GM18907 (cell line): ENCODE results near the gene CNKSR1.

ENCODE experiments used
- ATAC-seq: cut with Tn5 transposase; IDR thresholded peaks from one replicate; pipeline ENCODE4 v1.9.1; 2021; ENCODE audit warnings: mild to moderate bottlenecking, moderate library complexity; ENCODE audit not compliant: unreplicated experiment

CNKSR1 gene

DNA sequence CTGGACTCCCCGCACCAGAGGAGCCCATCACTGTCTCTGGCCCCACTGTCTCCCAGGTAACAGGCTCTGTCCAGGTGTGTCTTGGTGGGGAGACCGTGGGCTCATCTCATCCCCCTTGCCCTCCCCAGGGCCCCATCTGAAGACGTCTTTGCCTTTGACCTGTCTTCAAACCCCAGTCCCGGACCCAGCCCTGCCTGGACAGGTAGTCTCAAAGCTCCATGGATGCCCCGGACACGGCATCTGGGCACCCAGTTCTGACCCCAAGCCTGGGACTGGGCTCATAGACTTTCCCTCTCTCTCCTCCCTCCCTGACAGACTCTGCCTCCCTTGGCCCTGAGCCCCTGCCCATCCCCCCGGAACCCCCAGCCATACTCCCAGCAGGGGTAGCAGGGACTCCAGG, 6.8 kb downstream of the CNKSR1 start:
- ATAC-seq, result no peak

GRCh38 chr1:26184883-26185282, 7.6 kb downstream of the CNKSR1 start:
- no peak for ATAC-seq

- ATAC-seq, result no peak
Observed at GRCh38 chr1:26187882-26188281, 10.6 kb downstream of the CNKSR1 start.

DNA sequence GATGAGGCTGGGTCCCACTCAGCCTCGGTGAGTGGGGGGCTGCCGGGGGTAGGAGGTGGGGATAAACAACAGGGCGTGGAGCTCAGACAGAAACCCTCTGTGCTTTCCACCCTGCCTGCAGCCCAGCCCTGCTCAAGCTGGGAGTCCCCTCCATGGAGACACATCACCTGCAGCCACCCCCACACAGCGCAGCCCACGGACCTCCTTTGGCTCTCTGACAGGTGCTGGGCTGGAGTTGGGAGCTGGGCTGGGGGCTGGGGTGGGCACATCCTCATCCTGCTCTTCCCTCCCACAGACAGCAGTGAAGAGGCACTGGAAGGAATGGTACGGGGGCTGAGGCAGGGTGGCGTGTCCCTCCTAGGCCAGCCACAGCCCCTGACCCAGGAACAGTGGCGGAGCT, 11.2 kb downstream of the CNKSR1 start:
- ATAC-seq, result no peak

DNA sequence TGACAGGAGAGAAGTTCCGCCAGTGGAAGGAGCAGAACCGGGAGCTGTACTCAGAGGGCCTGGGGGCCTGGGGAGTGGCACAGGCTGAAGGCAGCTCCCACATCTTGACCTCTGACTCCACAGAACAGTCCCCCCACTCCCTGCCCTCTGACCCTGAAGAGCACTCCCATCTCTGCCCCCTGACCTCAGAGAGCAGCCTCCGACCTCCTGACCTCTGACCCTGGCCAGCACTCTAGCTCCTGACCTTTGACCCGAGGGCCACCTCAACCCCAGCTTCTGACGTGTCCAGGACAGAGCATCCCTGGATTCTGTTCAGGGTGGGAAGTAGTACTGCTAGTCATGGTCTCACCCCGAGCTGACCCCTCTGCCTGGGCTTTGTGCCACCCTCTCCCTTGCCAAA, 12.0 kb downstream of the CNKSR1 start:
- no peak for ATAC-seq

GRCh38 chr1:26189751-26190275, 12.5 kb downstream of the CNKSR1 start:
- ATAC-seq, result no peak

- ATAC-seq, result no peak
Observed at GRCh38 chr1:26190373-26190987, 13.2 kb downstream of the CNKSR1 start, which contains the start of gene CATSPER4. TSS of gene CATSPER4 (plus strand) at chr1:26190602. CDS start at chr1:26190628, 26 bp downstream.

DNA sequence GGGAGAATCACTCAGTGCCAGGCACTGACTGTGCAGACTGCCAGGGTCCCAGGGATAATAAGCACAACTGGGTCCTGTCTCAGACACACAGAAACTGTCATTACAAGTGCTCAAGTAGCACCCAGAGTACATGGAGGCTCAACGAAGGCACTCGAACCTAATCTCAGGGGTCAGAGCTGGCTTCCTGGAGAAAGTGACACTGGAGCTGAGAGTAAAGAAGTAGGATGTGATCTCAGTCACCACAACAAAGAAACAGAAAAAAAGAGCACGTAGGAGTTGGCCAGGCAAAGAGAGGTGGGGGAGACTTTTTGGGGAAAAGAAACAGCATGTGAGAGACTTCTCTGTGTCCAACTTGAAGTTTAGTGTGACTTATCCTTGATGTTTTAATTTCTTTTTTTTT, 14.4 kb downstream of the CNKSR1 start:
- no peak for ATAC-seq

GRCh38 chr1:26195805-26196204, 18.5 kb downstream of the CNKSR1 start:
- ATAC-seq, result no peak

DNA sequence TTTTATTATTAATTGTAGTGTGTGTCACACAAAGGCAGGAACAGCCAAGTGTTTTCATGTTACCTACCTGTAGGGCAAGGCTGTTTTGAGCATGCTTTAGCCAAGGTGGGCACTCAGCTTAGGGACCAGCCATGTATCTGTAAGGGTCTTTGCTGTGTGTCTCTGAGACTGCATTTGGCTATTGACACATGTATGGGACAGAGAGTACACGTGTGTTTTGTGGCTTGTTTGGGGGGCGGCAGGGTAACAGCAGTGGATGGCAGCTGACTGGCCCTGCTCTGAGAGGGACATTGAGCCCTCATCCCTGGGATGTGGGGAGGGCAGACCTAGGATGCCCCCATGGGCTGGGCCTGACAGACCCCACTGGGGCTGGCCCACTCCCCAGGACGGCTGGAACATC, 20.0 kb downstream of the CNKSR1 start:
- no peak for ATAC-seq

GRCh38 chr1:26197813-26198212, 20.5 kb downstream of the CNKSR1 start:
- no peak for ATAC-seq

DNA sequence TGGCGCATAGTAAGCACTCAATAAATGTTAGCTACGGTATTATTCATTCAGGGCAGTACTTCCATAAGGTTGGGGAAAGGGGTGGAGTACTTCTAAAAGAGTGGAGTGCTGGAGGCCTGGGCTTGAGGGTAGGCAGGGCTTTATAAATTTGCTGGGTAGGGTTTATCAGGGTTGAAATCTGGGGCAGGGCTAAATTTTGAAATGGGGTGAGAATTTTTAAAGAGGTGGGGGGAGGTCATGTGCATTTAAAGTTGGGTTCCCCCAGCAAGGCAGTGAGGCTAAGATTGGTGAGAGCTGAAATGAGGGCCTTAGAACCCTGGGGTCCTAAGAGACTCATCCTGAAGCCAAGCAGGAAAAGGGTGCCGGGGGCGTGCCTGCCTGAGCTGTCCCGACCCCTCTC, 23.1 kb downstream of the CNKSR1 start:
- ATAC-seq, result no peak

DNA sequence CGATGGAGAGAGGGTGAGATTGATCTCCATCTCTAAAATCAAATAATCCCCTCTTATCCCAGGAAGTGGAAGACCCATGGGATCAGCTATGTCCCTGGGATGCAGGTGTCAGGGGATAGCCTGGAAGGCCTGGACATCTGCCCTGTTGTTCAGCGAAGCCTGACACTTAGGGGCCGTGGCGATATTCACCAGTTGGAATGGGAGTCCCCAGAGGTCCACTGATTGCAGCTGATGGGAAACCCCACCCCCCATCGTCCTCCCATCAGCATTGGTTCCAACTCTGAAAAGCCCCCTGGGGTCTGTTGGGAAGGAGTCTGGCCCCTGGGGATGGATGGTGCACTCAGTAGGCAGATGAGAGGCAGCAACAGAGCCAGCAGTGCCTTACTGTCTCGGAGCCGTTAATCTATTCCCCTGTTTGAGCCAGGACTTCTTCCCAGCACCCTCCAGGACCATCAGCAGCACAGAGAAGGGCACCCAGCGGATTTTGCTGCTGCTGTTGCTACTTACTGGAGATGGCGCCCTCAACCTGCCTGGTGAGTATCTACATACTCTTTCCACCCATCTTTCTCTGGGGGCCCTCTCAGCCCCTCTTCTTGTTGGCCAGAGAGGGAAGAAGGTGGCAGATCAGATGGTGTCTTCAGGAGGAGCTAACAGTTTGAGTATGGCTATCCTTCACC, 26.5 kb downstream of the CNKSR1 start:
- no peak for ATAC-seq

GRCh38 chr1:26210147-26210870, 33.0 kb downstream of the CNKSR1 start:
- no peak for ATAC-seq

GRCh38 chr1:26212726-26213125, 35.4 kb downstream of the CNKSR1 start:
- no peak for ATAC-seq

GRCh38 chr1:26213335-26213905, 36.1 kb downstream of the CNKSR1 start:
- no peak for ATAC-seq

GRCh38 chr1:26215246-26215645, 38.0 kb downstream of the CNKSR1 start:
- ATAC-seq, result no peak

- no peak for ATAC-seq
Observed at GRCh38 chr1:26218906-26219494, 41.7 kb downstream of the CNKSR1 start.

- ATAC-seq, result no peak
Observed at GRCh38 chr1:26220199-26220912, 43.1 kb downstream of the CNKSR1 start.

DNA sequence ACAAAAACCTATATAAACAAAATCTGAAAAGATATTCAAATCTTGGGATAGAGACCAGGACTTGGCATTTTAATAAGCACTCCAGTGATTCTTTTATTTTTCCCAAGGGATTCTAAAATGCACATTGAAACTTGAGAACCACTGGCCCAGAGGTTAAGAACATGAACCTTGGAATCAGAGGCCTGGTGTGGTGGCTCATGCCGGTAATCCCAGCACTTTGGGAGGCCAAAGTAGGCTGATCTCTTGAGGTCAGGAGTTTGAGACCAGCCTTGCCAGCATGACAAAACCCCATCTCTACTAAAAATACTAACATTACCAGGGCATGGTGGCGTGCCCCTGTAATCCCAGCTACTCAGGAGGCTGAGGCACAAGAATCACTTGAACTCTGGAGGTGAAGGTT, 43.8 kb downstream of the CNKSR1 start:
- no peak for ATAC-seq
